Skeletal muscle satellite cell (primary cell): ENCODE results near the gene CADPS.

Source experiments
- H3K27me3 ChIP-seq: 2 replicates; pipeline ENCODE4 v1.7.0; 2013; ENCODE audit warnings: low read length; ENCODE audit not compliant: control insufficient read depth, insufficient read depth
- H3K36me3 ChIP-seq: 2 replicates; pipeline ENCODE4 v1.7.0; 2013; ENCODE audit warnings: mild to moderate bottlenecking, control low read depth, low read length; ENCODE audit not compliant: insufficient read depth
- H3K4me1 ChIP-seq: 2 replicates; pipeline ENCODE4 v1.7.0; 2013; ENCODE audit warnings: low read length; ENCODE audit not compliant: control insufficient read depth, insufficient read depth
- H3K4me2 ChIP-seq: 2 replicates; pipeline ENCODE4 v1.7.0; 2013; ENCODE audit warnings: mild to moderate bottlenecking, low read length
- H3K4me3 ChIP-seq: 2 replicates; pipeline ENCODE4 v1.7.0; 2013; ENCODE audit warnings: low read length
- H3K9ac ChIP-seq: 2 replicates; pipeline ENCODE4 v1.7.0; 2013; ENCODE audit warnings: mild to moderate bottlenecking, low read depth, low read length, moderate library complexity
- H3K9me3 ChIP-seq: replicated peaks from 2 replicates; pipeline ENCODE4 v1.7.0; 2013; ENCODE audit warnings: mild to moderate bottlenecking, control low read depth, low read length

The CADPS gene

GRCh38 chr3:62374341-62375218, 500.6 kb downstream of the CADPS start:
- Histone ChIP-seq H3K9me3 (no peaks in the 10 kb centered on the region), H3K4me1 (peaks cover 17% of the 10 kb centered on the region), H3K36me3 (no peaks in the 10 kb centered on the region), H3K27me3 (peaks cover 98% of the 10 kb centered on the region), H3K4me2 (peak overlapping the region; percentile 85), H3K4me3 (peak overlapping the region; percentile 64), H3K9ac (no peak overlapping the region)

DNA sequence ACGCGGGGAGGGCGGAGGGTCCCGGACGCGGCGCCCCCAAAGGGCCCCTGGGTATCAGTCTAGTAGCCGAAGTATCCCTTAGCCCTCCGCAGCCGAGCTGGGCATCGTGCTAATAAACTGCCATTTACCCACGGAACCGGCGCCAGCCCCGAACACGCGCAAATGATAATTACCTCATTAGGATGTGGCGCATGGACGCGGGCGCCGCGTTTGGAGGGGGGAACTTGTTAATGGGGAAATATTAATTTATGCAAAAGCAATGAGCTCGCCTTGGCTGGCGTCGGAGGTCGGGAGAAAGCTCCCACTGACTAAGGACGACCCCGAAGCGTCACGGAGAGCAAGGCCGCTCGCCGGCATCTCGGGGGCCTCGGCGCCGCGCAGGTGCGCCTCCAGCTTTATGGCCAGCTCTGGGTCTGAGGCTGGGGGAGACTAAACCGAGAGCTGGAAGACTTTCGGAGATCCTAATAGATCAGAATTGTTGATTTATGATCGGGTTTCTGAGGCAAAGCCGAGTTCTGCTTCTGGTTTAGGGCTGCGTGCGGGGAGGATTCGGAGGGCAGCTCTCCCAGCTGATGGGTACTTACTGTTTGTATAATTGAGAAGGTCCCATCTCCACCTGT, 501.4 kb downstream of the CADPS start:
- no peak overlapping the region for H3K9ac ChIP-seq
- H3K4me3 ChIP-seq: peak overlapping the region; percentile 64
- no peaks in the 10 kb centered on the region for H3K9me3 ChIP-seq
- no peaks in the 10 kb centered on the region for H3K36me3 ChIP-seq
- peaks cover 98% of the 10 kb centered on the region for H3K27me3 ChIP-seq
- peaks cover 17% of the 10 kb centered on the region for H3K4me1 ChIP-seq
- peak overlapping the region; percentile 85 for H3K4me2 ChIP-seq

- H3K27me3 ChIP-seq: peaks cover 98% of the 10 kb centered on the region
- H3K4me1 ChIP-seq: peaks cover 17% of the 10 kb centered on the region
- no peaks in the 10 kb centered on the region for H3K36me3 ChIP-seq
- peak within 1 kb of the TSS; percentile 85 for H3K4me2 ChIP-seq
- H3K4me3 ChIP-seq: peak within 1 kb of the TSS; percentile 64
- no peak within 1 kb of the TSS for H3K9ac ChIP-seq
- H3K9me3 ChIP-seq: no peaks in the 10 kb centered on the region
These were observed 502.0 kb downstream of the CADPS start, which contains the start of gene FEZF2 for GRCh38 chr3:62373215-62373614. Gene FEZF2, minus strand, starts transcription at chr3:62373550. Its CDS starts 682 bp downstream, at chr3:62372868.

- H3K9me3 ChIP-seq: no peaks in the 10 kb centered on the region
- no peak overlapping the region for H3K9ac ChIP-seq
- no peaks in the 10 kb centered on the region for H3K36me3 ChIP-seq
- H3K27me3 ChIP-seq: peaks cover 98% of the 10 kb centered on the region
- H3K4me1 ChIP-seq: peaks cover 17% of the 10 kb centered on the region
- H3K4me2 ChIP-seq: peak overlapping the region; percentile 41
- H3K4me3 ChIP-seq: peak overlapping the region; percentile 43
These were observed 502.6 kb downstream of the CADPS start for GRCh38 chr3:62372621-62373041.

- H3K4me2 ChIP-seq: peak overlapping the region; percentile 54
- peaks cover 98% of the 10 kb centered on the region for H3K27me3 ChIP-seq
- H3K9ac ChIP-seq: no peak overlapping the region
- H3K4me1 ChIP-seq: peaks cover 17% of the 10 kb centered on the region
- H3K36me3 ChIP-seq: no peaks in the 10 kb centered on the region
- H3K9me3 ChIP-seq: no peaks in the 10 kb centered on the region
- peak overlapping the region; percentile 48 for H3K4me3 ChIP-seq
These were observed 503.3 kb downstream of the CADPS start for GRCh38 chr3:62371720-62372591.

GRCh38 chr3:62370858-62371719, 504.1 kb downstream of the CADPS start:
- Histone ChIP-seq H3K27me3 (peaks cover 97% of the 10 kb centered on the region), H3K9ac (no peak overlapping the region), H3K9me3 (no peaks in the 10 kb centered on the region), H3K4me1 (peaks cover 17% of the 10 kb centered on the region), H3K4me3 (no peak overlapping the region), H3K36me3 (no peaks in the 10 kb centered on the region), H3K4me2 (peak overlapping the region; percentile 32)

DNA sequence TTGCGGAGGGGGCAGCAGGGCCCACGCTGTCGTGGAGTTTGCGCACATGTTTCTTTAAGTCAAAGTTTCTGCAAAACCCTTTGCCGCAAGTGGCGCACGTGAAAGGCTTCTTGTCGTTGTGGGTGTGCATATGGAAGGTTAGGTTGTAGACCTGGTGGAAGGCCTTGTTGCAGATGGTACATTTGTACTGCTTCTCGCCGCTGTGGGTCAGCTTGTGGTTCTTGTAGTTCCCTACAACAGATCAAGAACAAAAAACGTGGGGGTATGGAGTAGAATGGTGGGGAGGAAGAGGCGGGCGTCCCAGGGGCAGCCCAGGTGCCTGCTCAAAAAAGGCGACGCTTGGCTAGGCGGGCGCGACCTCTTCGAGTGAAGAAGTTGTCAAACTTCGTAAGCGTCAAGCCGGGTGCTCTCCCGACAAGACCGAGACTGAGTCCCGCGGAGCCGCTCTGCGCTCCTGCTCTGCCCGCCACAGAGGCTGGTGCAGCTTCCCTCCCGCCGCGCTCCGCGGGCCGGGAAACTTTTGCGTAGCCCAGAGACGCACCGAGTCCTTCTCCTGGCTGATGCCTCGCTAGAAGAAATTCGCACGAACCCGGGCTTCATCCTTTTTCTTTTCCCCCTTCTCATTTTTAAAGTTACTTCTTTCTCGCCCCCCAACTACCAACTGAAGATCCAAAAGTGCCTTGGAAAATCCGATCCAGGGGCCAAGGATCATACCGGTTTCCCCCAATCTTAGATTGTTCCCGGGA, 504.9 kb downstream of the CADPS start:
- Histone ChIP-seq H3K9ac (no peak overlapping the region), H3K4me3 (no peak overlapping the region), H3K36me3 (no peaks in the 10 kb centered on the region), H3K27me3 (peaks cover 97% of the 10 kb centered on the region), H3K4me2 (peak overlapping the region; percentile 32), H3K4me1 (peaks cover 17% of the 10 kb centered on the region), H3K9me3 (no peaks in the 10 kb centered on the region)

DNA sequence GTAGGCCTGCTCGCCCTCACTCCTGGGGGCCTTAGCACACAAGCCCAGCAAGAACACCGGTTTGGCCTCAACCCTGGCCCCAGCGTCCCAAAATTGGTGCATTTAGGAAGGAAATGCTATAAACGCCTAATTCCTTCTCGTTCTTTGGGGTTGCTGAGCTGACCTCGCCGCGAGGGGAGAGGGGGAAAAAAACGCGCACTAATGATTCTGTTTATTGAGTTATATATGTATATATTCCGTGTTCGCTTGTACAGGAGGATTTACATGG, 505.8 kb downstream of the CADPS start:
- Histone ChIP-seq H3K9me3 (no peaks in the 10 kb centered on the region), H3K27me3 (peaks cover 97% of the 10 kb centered on the region), H3K4me1 (peaks cover 17% of the 10 kb centered on the region), H3K4me3 (peak overlapping the region; percentile 63), H3K36me3 (no peaks in the 10 kb centered on the region), H3K9ac (no peak overlapping the region), H3K4me2 (peak overlapping the region; percentile 63)

GRCh38 chr3:62368705-62369475, 506.3 kb downstream of the CADPS start:
- H3K4me1 ChIP-seq: peaks cover 14% of the 10 kb centered on the region
- no peaks in the 10 kb centered on the region for H3K9me3 ChIP-seq
- H3K4me2 ChIP-seq: peak overlapping the region; percentile 63
- H3K27me3 ChIP-seq: peaks cover 97% of the 10 kb centered on the region
- no peak overlapping the region for H3K9ac ChIP-seq
- no peaks in the 10 kb centered on the region for H3K36me3 ChIP-seq
- H3K4me3 ChIP-seq: peak overlapping the region; percentile 63

- peaks cover 12% of the 10 kb centered on the region for H3K4me1 ChIP-seq
- H3K4me3 ChIP-seq: peak overlapping the region; percentile 63
- peaks cover 96% of the 10 kb centered on the region for H3K27me3 ChIP-seq
- H3K36me3 ChIP-seq: no peaks in the 10 kb centered on the region
- peak overlapping the region; percentile 63 for H3K4me2 ChIP-seq
- no peaks in the 10 kb centered on the region for H3K9me3 ChIP-seq
- H3K9ac ChIP-seq: no peak overlapping the region
These were observed 506.9 kb downstream of the CADPS start for GRCh38 chr3:62368290-62368704.
